ENCODE results near the gene WSB1.

Gene WSB1

GRCh38 chr17:27356091-27356705, 62.3 kb downstream of the WSB1 start:
- no peaks in the 10 kb centered on the region for H3K27me3 ChIP-seq (ENCODE audit: insufficient read depth, low read length, poor library complexity)
- no peak overlapping the region for H3K4me2 ChIP-seq (ENCODE audit: insufficient read depth, low read length)
- H2AFZ ChIP-seq (ENCODE audit: low read depth, low read length), result no peak overlapping the region
- H3K9ac ChIP-seq (ENCODE audit: low read depth, low read length), result no peak overlapping the region
- no peak overlapping the region for H3K4me3 ChIP-seq (ENCODE audit: low read depth in 1 of 2, low read length in 2 of 2)
- peaks cover 22% of the 10 kb centered on the region for H3K4me1 ChIP-seq (ENCODE audit: insufficient read depth, low read length)
- H3K9me3 ChIP-seq (ENCODE audit: insufficient read depth, low read length, severe bottlenecking), result no peaks in the 10 kb centered on the region
- DNase-seq (no peak), ATAC-seq (ENCODE audit: insufficient read depth, low read depth) (no peak)
- H3K36me3 ChIP-seq (ENCODE audit: insufficient read depth, low read length), result no peaks in the 10 kb centered on the region
- no peak overlapping the region for H3K27ac ChIP-seq (ENCODE audit: low read length)
- H4K20me1 ChIP-seq (ENCODE audit: insufficient read depth, low read length), result no peaks in the 10 kb centered on the region
- no peak for TF ChIP-seq CTCF (IDR thresholded peaks at IDR 0.05; ENCODE audit: borderline replicate concordance, extremely low read depth, low read length, poor library complexity, severe bottlenecking)
- TF ChIP-seq EZH2 (IDR thresholded peaks at IDR 0.05; ENCODE audit: borderline replicate concordance, low read depth, low read length, severe bottlenecking), result no peak
- H3K79me2 ChIP-seq (ENCODE audit: insufficient read depth, low read length), result peaks cover 11% of the 10 kb centered on the region

GRCh38 chr17:27357236-27357635, 63.3 kb downstream of the WSB1 start:
- no peak for TF ChIP-seq CTCF (IDR thresholded peaks at IDR 0.05; ENCODE audit: borderline replicate concordance, extremely low read depth, low read length, poor library complexity, severe bottlenecking)
- TF ChIP-seq EZH2 (IDR thresholded peaks at IDR 0.05; ENCODE audit: borderline replicate concordance, low read depth, low read length, severe bottlenecking), result no peak
- H3K4me3 ChIP-seq (ENCODE audit: low read depth in 1 of 2, low read length in 2 of 2), result no peak overlapping the region
- peaks cover 11% of the 10 kb centered on the region for H3K79me2 ChIP-seq (ENCODE audit: insufficient read depth, low read length)
- no peak overlapping the region for H3K27ac ChIP-seq (ENCODE audit: low read length)
- H3K27me3 ChIP-seq (ENCODE audit: insufficient read depth, low read length, poor library complexity), result no peaks in the 10 kb centered on the region
- peaks cover 19% of the 10 kb centered on the region for H3K4me1 ChIP-seq (ENCODE audit: insufficient read depth, low read length)
- H3K9me3 ChIP-seq (ENCODE audit: insufficient read depth, low read length, severe bottlenecking), result no peaks in the 10 kb centered on the region
- no peak overlapping the region for H2AFZ ChIP-seq (ENCODE audit: low read depth, low read length)
- ATAC-seq (ENCODE audit: insufficient read depth, low read depth), result no peak
- H4K20me1 ChIP-seq (ENCODE audit: insufficient read depth, low read length), result no peaks in the 10 kb centered on the region
- H3K9ac ChIP-seq (ENCODE audit: low read depth, low read length), result no peak overlapping the region
- H3K36me3 ChIP-seq (ENCODE audit: insufficient read depth, low read length), result no peaks in the 10 kb centered on the region
- DNase-seq, result no peak
- H3K4me2 ChIP-seq (ENCODE audit: insufficient read depth, low read length), result no peak overlapping the region

GRCh38 chr17:27360507-27360906, 66.6 kb downstream of the WSB1 start:
- Histone ChIP-seq H2AFZ (ENCODE audit: low read depth, low read length) (no peak overlapping the region), H3K4me1 (ENCODE audit: insufficient read depth, low read length) (no peaks in the 10 kb centered on the region), H4K20me1 (ENCODE audit: insufficient read depth, low read length) (no peaks in the 10 kb centered on the region), H3K4me2 (ENCODE audit: insufficient read depth, low read length) (no peak overlapping the region), H3K27ac (ENCODE audit: low read length) (no peak overlapping the region), H3K9me3 (ENCODE audit: insufficient read depth, low read length, severe bottlenecking) (no peaks in the 10 kb centered on the region), H3K36me3 (ENCODE audit: insufficient read depth, low read length) (no peaks in the 10 kb centered on the region), H3K4me3 (ENCODE audit: low read depth in 1 of 2, low read length in 2 of 2) (no peak overlapping the region), H3K27me3 (ENCODE audit: insufficient read depth, low read length, poor library complexity) (peaks cover 3% of the 10 kb centered on the region), H3K9ac (ENCODE audit: low read depth, low read length) (no peak overlapping the region), H3K79me2 (ENCODE audit: insufficient read depth, low read length) (no peaks in the 10 kb centered on the region)
- DNase-seq (no peak), ATAC-seq (ENCODE audit: insufficient read depth, low read depth) (no peak)
- TF ChIP-seq EZH2 (IDR thresholded peaks at IDR 0.05; ENCODE audit: borderline replicate concordance, low read depth, low read length, severe bottlenecking) (no peak), CTCF (IDR thresholded peaks at IDR 0.05; ENCODE audit: borderline replicate concordance, extremely low read depth, low read length, poor library complexity, severe bottlenecking) (no peak)

Measured in DND-41 (cell line).